Caco-2 (cell line): Measurements from ENCODE around the gene ANO6. TPM values are rescaled to one million over a fixed set of nuclear protein-coding genes. Genes with fewer than 3 reads are reported as not detected.

ENCODE experiments used
- BruUV-seq: library from RNA; stranded (reverse); fragments of 400-500 nt; replicated peaks from 2 replicates; lab custom pipeline; 2021; lab: Mats Ljungman, UMichigan
- CTCF ChIA-PET: fragments of 300-600 bp; sonication (Branson Sonifier 250); formaldehyde crosslinking; loops from one replicate; lab custom pipeline; 2022; ENCODE audit warnings: antibody characterized with exemption; lab: Charles Lee
- POLR2A ChIA-PET: fragments of 300-600 bp; sonication (Branson Sonifier 250); formaldehyde crosslinking; loops from one replicate; lab custom pipeline; 2022; ENCODE audit warnings: antibody characterized with exemption; lab: Charles Lee
- DNase-seq, 2 experiments: peaks; one replicate each; pipeline versions ENCODE4 v3.0.0 to v3.0.0-alpha.2; 2020 to 2022
- H3K27me3 ChIP-seq: replicated peaks from 2 replicates; pipeline ENCODE4 v1.6.0; 2011; ENCODE audit warnings: low read length; ENCODE audit not compliant: control insufficient read depth, insufficient read depth
- H3K36me3 ChIP-seq: 2 replicates; pipeline ENCODE4 v1.5.1; 2011; ENCODE audit warnings: low read length; ENCODE audit not compliant: control insufficient read depth, insufficient read depth
- H3K4me1 ChIP-seq: fragments of 250-450 bp; sonication (Bioruptor Pico); 2 replicates; pipeline ENCODE4 v1.5.1; 2020; ENCODE audit warnings: mild to moderate bottlenecking
- H3K4me3 ChIP-seq: 2 replicates; pipeline ENCODE4 v1.5.1; 2011; ENCODE audit warnings: low read depth, mild to moderate bottlenecking, control low read depth, low read length
- H3K9me3 ChIP-seq: fragments of 250-450 bp; sonication (Bioruptor Pico); 2 replicates; pipeline ENCODE4 v1.5.1; 2020; ENCODE audit warnings: mild to moderate bottlenecking, moderate library complexity
- H3K27ac Mint-ChIP-seq: one replicate; pipeline ENCODE4 v1.8.0; 2022; ENCODE audit warnings: mixed read lengths; ENCODE audit not compliant: unreplicated experiment
- H3K27me3 Mint-ChIP-seq: one replicate; pipeline ENCODE4 v1.8.0; 2022; ENCODE audit warnings: mixed read lengths; ENCODE audit not compliant: insufficient read depth, unreplicated experiment
- H3K36me3 Mint-ChIP-seq: one replicate; pipeline ENCODE4 v1.8.0; 2022; ENCODE audit warnings: mild to moderate bottlenecking, mixed read lengths; ENCODE audit not compliant: insufficient read depth, unreplicated experiment
- H3K4me1 Mint-ChIP-seq: one replicate; pipeline ENCODE4 v1.8.0; 2022; ENCODE audit warnings: low read depth, mixed read lengths; ENCODE audit not compliant: unreplicated experiment
- H3K4me3 Mint-ChIP-seq: one replicate; pipeline ENCODE4 v1.8.0; 2022; ENCODE audit warnings: mild to moderate bottlenecking, moderate library complexity, mixed read lengths; ENCODE audit not compliant: unreplicated experiment
- H3K9me3 Mint-ChIP-seq: one replicate; pipeline ENCODE4 v1.8.0; 2022; ENCODE audit warnings: mixed read lengths; ENCODE audit not compliant: unreplicated experiment
- CTCF ChIP-seq, 2 experiments: fragments of 200-600 bp in 1 of 2; IDR thresholded peaks; 1 replicate in 1 of 2; 2 replicates in 1 of 2; pipeline versions ENCODE4 v1.5.1 to v1.8.0; 2011 to 2022; ENCODE audit warnings: antibody characterized with exemption in 1 of 2, control low read depth in 1 of 2, inconsistent platforms in 1 of 2, low read depth in 1 of 2, low read length in 1 of 2, mild to moderate bottlenecking in 1 of 2, moderate library complexity in 1 of 2; ENCODE audit not compliant: insufficient read depth in 1 of 2, severe bottlenecking in 1 of 2, unreplicated experiment in 1 of 2
- intact Hi-C: fragments of 100-400 bp; cut with micrococcal nuclease; formaldehyde crosslinking; loops from one replicate; pipeline ENCODE4 v1.10.0; 2022; ENCODE audit not compliant: unreplicated experiment
- total RNA-seq: library from RNA; stranded (reverse); gene quantifications from 2 replicates; pipeline ENCODE4 v1.2.3, GENCODE V29; 2022

Gene ANO6
- total RNA-seq, 1 experiment from 2014 or later = 126 TPM

GRCh38 chr12:45349916-45350315 is 134.0 kb downstream of the ANO6 start:
- intact Hi-C loops = loop anchor here (5.0 kb wide), 1 partner anchor 178 kb away; no protein-coding TSS in a partner anchor
- Histone ChIP-seq H3K4me1 (peaks cover 24% of the 10 kb centered on the region), H3K9me3 (no peaks in the 10 kb centered on the region), H3K36me3 (0 out of 2 replicates have a peak, but pooled peaks cover 2% of the 10 kb centered on the region), H3K4me3 (no peak overlapping the region), H3K27me3 (no peaks in the 10 kb centered on the region)
- no peaks in the 10 kb centered on the region for H3K9me3 Mint-ChIP-seq
- POLR2A ChIA-PET = no interaction called here
- CTCF ChIA-PET = no interaction called here
- H3K27me3 Mint-ChIP-seq = no peaks in the 10 kb centered on the region
- H3K27ac Mint-ChIP-seq = no peak overlapping the region
- TF ChIP-seq CTCF (IDR thresholded peaks at IDR 0.05; ENCODE audit: insufficient read depth in 1 of 2, low read depth in 1 of 2, low read length in 1 of 2, severe bottlenecking in 1 of 2, unreplicated experiment in 1 of 2) = no peak
- H3K4me1 Mint-ChIP-seq = peaks cover 28% of the 10 kb centered on the region
- peaks cover 69% of the 10 kb centered on the region for H3K36me3 Mint-ChIP-seq
- DNase-seq = no peak
- no TSS peak for BruUV-seq
- H3K4me3 Mint-ChIP-seq = no peak overlapping the region

- H3K4me3 Mint-ChIP-seq = no peak overlapping the region
- H3K27me3 Mint-ChIP-seq = no peaks in the 10 kb centered on the region
- no peak overlapping the region for H3K4me3 ChIP-seq
- POLR2A ChIA-PET = no interaction called here
- no peak for TF ChIP-seq CTCF (IDR thresholded peaks at IDR 0.05; ENCODE audit: insufficient read depth in 1 of 2, low read depth in 1 of 2, low read length in 1 of 2, severe bottlenecking in 1 of 2, unreplicated experiment in 1 of 2)
- intact Hi-C loops = no loop called here
- no peak overlapping the region for H3K27ac Mint-ChIP-seq
- no TSS peak for BruUV-seq
- DNase-seq = no peak
- H3K4me1 Mint-ChIP-seq = peaks cover 35% of the 10 kb centered on the region
- H3K36me3 Mint-ChIP-seq = peaks cover 69% of the 10 kb centered on the region
- peaks cover 3% of the 10 kb centered on the region; the same call in 1 of the 2 replicates for H3K36me3 ChIP-seq
- H3K9me3 Mint-ChIP-seq = no peaks in the 10 kb centered on the region
- H3K9me3 ChIP-seq = no peaks in the 10 kb centered on the region
- H3K27me3 ChIP-seq = no peaks in the 10 kb centered on the region
- CTCF ChIA-PET = no interaction called here
- H3K4me1 ChIP-seq = peaks cover 30% of the 10 kb centered on the region
Measured at GRCh38 chr12:45350861-45351260, 135.0 kb downstream of the ANO6 start.

- ChIA-PET CTCF (no interaction called here), POLR2A (interaction anchor here (0.6 kb wide), 1 partner anchor 11 kb away, joined by 4 read pairs; no protein-coding TSS in a partner anchor)
- H3K27me3 Mint-ChIP-seq = no peaks in the 10 kb centered on the region
- intact Hi-C loops = no loop called here
- H3K4me3 Mint-ChIP-seq = no peak overlapping the region
- no TSS peak for BruUV-seq
- TF ChIP-seq CTCF (IDR thresholded peaks at IDR 0.05; ENCODE audit: insufficient read depth in 1 of 2, low read depth in 1 of 2, low read length in 1 of 2, severe bottlenecking in 1 of 2, unreplicated experiment in 1 of 2) = no peak
- H3K4me1 Mint-ChIP-seq = peaks cover 36% of the 10 kb centered on the region
- no peak overlapping the region for H3K4me3 ChIP-seq
- H3K27me3 ChIP-seq = no peaks in the 10 kb centered on the region
- no peak for DNase-seq
- no peaks in the 10 kb centered on the region for H3K9me3 ChIP-seq
- peaks cover 34% of the 10 kb centered on the region for H3K4me1 ChIP-seq
- no peaks in the 10 kb centered on the region for H3K9me3 Mint-ChIP-seq
- peaks cover 75% of the 10 kb centered on the region for H3K36me3 Mint-ChIP-seq
- H3K36me3 ChIP-seq = peaks cover 3% of the 10 kb centered on the region; the same call in 1 of the 2 replicates
- peak overlapping the region; percentile 7 for H3K27ac Mint-ChIP-seq
Measured at GRCh38 chr12:45351921-45352670, 136.2 kb downstream of the ANO6 start.
